Fibroblast of skin of back (primary cell): ENCODE results near the gene BCKDHA.
A peak's percentile ranks its signal among the peaks of the same experiment; 100 is the strongest.
"Not testable (repeated sequence)": the region's sequence is repeated elsewhere in the genome, so short reads cannot be mapped to it uniquely, and the experiment has no call there.

Source experiments
- DNase-seq: peaks from one replicate; pipeline ENCODE4 v3.0.0-alpha.2; 2013

BCKDHA gene

GRCh38 chr19:41449079-41449864 lies 51.7 kb downstream of the BCKDHA start:
- DNase-seq: peak; percentile 62

- DNase-seq: no peak
Observed at GRCh38 chr19:41449865-41450178, 52.2 kb downstream of the BCKDHA start.

GRCh38 chr19:41452584-41453275 lies 55.1 kb downstream of the BCKDHA start:
- DNase-seq: no peak

GRCh38 chr19:41455936-41456335 lies 58.3 kb downstream of the BCKDHA start:
- DNase-seq: no peak

- peak; percentile 12 for DNase-seq
Observed at GRCh38 chr19:41456342-41456918, 58.8 kb downstream of the BCKDHA start.

GRCh38 chr19:41457241-41457640 lies 59.6 kb downstream of the BCKDHA start:
- no peak for DNase-seq

- DNase-seq: no peak
Observed at GRCh38 chr19:41462497-41462896, 64.9 kb downstream of the BCKDHA start.

GRCh38 chr19:41463257-41464256 lies 65.9 kb downstream of the BCKDHA start:
- not testable (repeated sequence) for DNase-seq
